ENCODE data around the gene TAC3.
"Not testable (repeated sequence)": the region's sequence is repeated elsewhere in the genome, so short reads cannot be mapped to it uniquely, and the experiment has no call there.

DNA sequence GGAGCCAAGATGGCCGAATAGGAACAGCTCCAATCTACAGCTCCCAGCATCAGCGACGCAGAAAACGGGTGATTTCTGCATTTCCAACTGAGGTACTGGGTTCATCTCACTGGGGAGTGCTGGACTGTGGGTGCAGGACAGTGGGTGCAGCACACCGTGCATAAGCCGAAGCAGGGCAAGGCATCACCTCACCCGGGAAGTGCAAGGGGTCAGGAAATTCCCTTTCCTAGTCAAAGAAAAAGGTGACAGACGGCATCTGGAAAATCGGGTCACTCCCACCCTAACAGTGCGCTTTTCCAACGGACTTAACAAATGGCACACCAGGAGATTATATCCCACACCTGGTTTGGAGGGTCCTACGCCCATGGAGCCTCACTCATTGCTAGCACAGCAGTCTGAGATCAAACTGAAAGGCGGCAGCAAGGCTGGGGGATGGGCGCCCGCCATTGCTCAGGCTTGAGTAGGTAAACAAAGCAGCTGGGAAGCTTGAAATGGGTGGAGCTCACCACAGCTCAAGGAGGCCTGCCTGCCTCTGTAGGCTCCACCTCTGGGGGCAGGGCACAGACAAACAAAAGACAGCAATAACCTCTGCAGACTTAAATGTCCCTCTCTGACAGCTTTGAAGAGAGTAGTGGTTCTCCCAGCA, 50.2 kb downstream of the TAC3 start:
- not testable (repeated sequence) for TF ChIP-seq CTCF (IDR thresholded peaks at IDR 0.05; ENCODE audit: low read depth, low read length, poor library complexity, severe bottlenecking); EZH2phosphoT487 (IDR thresholded peaks at IDR 0.05; ENCODE audit: borderline replicate concordance, low read length)

Measured in DOHH2 (cell line).